HepG2 (cell line): ENCODE data around the gene IRF2BPL. TPM values are rescaled to one million over a fixed set of nuclear protein-coding genes. Genes with fewer than 3 reads are reported as not detected.

Source experiments
- DPF2 ChIP-seq: sonication (generic); formaldehyde crosslinking; IDR thresholded peaks from 2 replicates; pipeline ENCODE4 v1.4.0; 2020; ENCODE audit warnings: mild to moderate bottlenecking, low read depth, missing genetic modification reagents, borderline replicate concordance
- GPN1 ChIP-seq: sonication (generic); formaldehyde crosslinking; IDR thresholded peaks from 2 replicates; pipeline ENCODE4 v1.5.1; 2020; ENCODE audit warnings: missing genetic modification reagents, borderline replicate concordance
- MXD3 ChIP-seq: IDR thresholded peaks from 2 replicates; pipeline ENCODE4 v1.6.1; 2016; ENCODE audit warnings: mild to moderate bottlenecking, missing biosample characterization, missing genetic modification reagents
- NFE2L1 ChIP-seq: sonication (generic); formaldehyde crosslinking; IDR thresholded peaks from 2 replicates; pipeline ENCODE4 v1.4.0; 2020; ENCODE audit warnings: missing genetic modification reagents, mild to moderate bottlenecking, borderline replicate concordance
- POLR2AphosphoS5 ChIP-seq: IDR thresholded peaks from 2 replicates; pipeline ENCODE4 v1.6.1; 2012; ENCODE audit warnings: low read depth, low read length
- U2AF1 ChIP-seq: fragments of 200-400 bp; formaldehyde crosslinking; optimal IDR thresholded peaks from 2 replicates; pipeline ENCODE3; 2017; ENCODE audit warnings: mild to moderate bottlenecking, low read depth, low read length
- YY1 ChIP-seq: IDR thresholded peaks from 2 replicates; pipeline ENCODE4 v1.6.1; 2011; ENCODE audit warnings: low read length, low read depth, moderate library complexity, mild to moderate bottlenecking; ENCODE audit not compliant: insufficient read depth, insufficient replicate concordance
- ZBTB38 ChIP-seq: sonication (generic); formaldehyde crosslinking; IDR thresholded peaks from 2 replicates; pipeline ENCODE4 v1.5.1; 2020; ENCODE audit warnings: mild to moderate bottlenecking, missing genetic modification reagents
- ZNF180 ChIP-seq: sonication (generic); formaldehyde crosslinking; IDR thresholded peaks from 2 replicates; pipeline ENCODE4 v1.4.0; 2020; ENCODE audit warnings: low read depth, missing genetic modification reagents, borderline replicate concordance
- ZNF547 ChIP-seq: sonication (generic); formaldehyde crosslinking; IDR thresholded peaks from 2 replicates; pipeline ENCODE4 v1.5.1; 2020; ENCODE audit warnings: mild to moderate bottlenecking, missing genetic modification reagents
- ZNF674 ChIP-seq: sonication (generic); formaldehyde crosslinking; IDR thresholded peaks from 2 replicates; pipeline ENCODE4 v1.5.0; 2020; ENCODE audit warnings: low read depth, mild to moderate bottlenecking, missing genetic modification reagents
- polyA plus RNA-seq, 8 experiments: library from polyadenylated mRNA; depleted of rRNA in 3 of 8; stranded (reverse) in 7 of 8; unstranded in 1 of 8; fragments of >200 nt; fragmentation: Illumina TruSeq in 4 of 8; extraction: Trizol in 4 of 8; gene quantifications; 2 replicates each; pipeline versions ENCODE4 v1.2.1 to v1.2.3, GENCODE V29; 2011 to 2016; ENCODE audit warnings: low read depth in 4 of 8, missing spikeins in 1 of 8, mixed read lengths in 1 of 8; ENCODE audit not compliant: insufficient read depth in 1 of 8
- total RNA-seq, 5 experiments: library from RNA; depleted of rRNA; stranded (reverse); fragments of >200 nt; fragmentation: Illumina TruSeq; extraction: Trizol; gene quantifications; 2 replicates each; pipeline ENCODE4 v1.2.3, GENCODE V29; 2016; ENCODE audit warnings: low read depth in 1 of 5
- TF ChIP-seq, protein P1 (sequence below): sonication (generic); formaldehyde crosslinking; IDR thresholded peaks from 2 replicates; pipeline ENCODE4 v1.8.1; 2022; ENCODE audit warnings: mild to moderate bottlenecking, missing genetic modification reagents

Gene IRF2BPL
- total and polyA plus RNA-seq, 2 of the 13 experiments (the other 11 are each of a cell fraction or from before 2014, with no cell fraction given), result 6.6 to 8.4 TPM

GRCh38 chr14:77032844-77033621, 4.5 kb upstream of the IRF2BPL start (continued):
- TF ChIP-seq U2AF1 (no peak), DPF2 (0 out of 2 replicates have a peak, but pooled peaks have one; percentile 26), ZBTB38 (CRISPR knock-in tag) (peak; percentile 68), YY1 (peak; percentile 23), ZNF547 (CRISPR knock-in tag) (no peak), GPN1 (CRISPR knock-in tag) (no peak), NFE2L1 (CRISPR knock-in tag) (no peak), POLR2AphosphoS5 (peak; percentile 45), ZNF180 (CRISPR knock-in tag) (no peak), MXD3 (no peak), ZNF674 (CRISPR knock-in tag) (no peak)
- TF ChIP-seq, protein P1, sequence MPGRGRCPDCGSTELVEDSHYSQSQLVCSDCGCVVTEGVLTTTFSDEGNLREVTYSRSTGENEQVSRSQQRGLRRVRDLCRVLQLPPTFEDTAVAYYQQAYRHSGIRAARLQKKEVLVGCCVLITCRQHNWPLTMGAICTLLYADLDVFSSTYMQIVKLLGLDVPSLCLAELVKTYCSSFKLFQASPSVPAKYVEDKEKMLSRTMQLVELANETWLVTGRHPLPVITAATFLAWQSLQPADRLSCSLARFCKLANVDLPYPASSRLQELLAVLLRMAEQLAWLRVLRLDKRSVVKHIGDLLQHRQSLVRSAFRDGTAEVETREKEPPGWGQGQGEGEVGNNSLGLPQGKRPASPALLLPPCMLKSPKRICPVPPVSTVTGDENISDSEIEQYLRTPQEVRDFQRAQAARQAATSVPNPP (CRISPR knock-in tag), result no peak
